GM12874 (cell line): ENCODE measurements around the gene SSR2.

Source experiments
- CTCF ChIP-seq: IDR thresholded peaks from 2 replicates; pipeline ENCODE4 v1.5.1; 2011; ENCODE audit warnings: low read depth, mild to moderate bottlenecking, control low read depth, low read length, moderate library complexity; ENCODE audit not compliant: insufficient read depth

Gene SSR2

GRCh38 chr1:155966135-155966534 is 54.6 kb downstream of the SSR2 start:
- no peak for TF ChIP-seq CTCF

- TF ChIP-seq CTCF, result no peak
These were observed 56.6 kb downstream of the SSR2 start for GRCh38 chr1:155964193-155964592.

- no peak for TF ChIP-seq CTCF
These were observed 58.0 kb downstream of the SSR2 start for GRCh38 chr1:155962599-155963211.

- TF ChIP-seq CTCF, result 0 out of 2 replicates have a peak, but pooled peaks have one; percentile 3
These were observed 58.8 kb downstream of the SSR2 start for GRCh38 chr1:155961937-155962336.

GRCh38 chr1:155960081-155960745 is 60.5 kb downstream of the SSR2 start:
- TF ChIP-seq CTCF, result no peak
